Gastrocnemius medialis (tissue), 4 donors: ENCODE measurements around the gene GRIN1. TPM values are rescaled to one million over a fixed set of nuclear protein-coding genes. Genes with fewer than 3 reads are reported as not detected.
A peak's percentile ranks its signal among the peaks of the same experiment; 100 is the strongest.

ENCODE experiments used
- ATAC-seq, 2 donors: fragments of 150-250 bp; one replicate each; pipeline ENCODE4 v1.9.1; 2016
- DNase-seq, 2 donors: peaks; one replicate each; pipeline ENCODE4 v3.0.0-alpha.2; 2019
- H3K27ac ChIP-seq, 4 donors: fragments of 200-600 bp; sonication (generic); 1 replicate in 1 of 4; 2 replicates in 3 of 4; pipeline ENCODE4 v1.5.1; 2016 to 2018; ENCODE audit warnings: mild to moderate bottlenecking in 2 of 4, moderate library complexity in 1 of 4
- H3K27me3 ChIP-seq, 3 donors: fragments of 200-600 bp; sonication (generic) in 2 of 3; 1 replicate in 1 of 3; 2 replicates in 2 of 3; pipeline versions ENCODE4 v1.5.1 to v1.6.0; 2016 to 2019; ENCODE audit warnings: mild to moderate bottlenecking in 1 of 3, moderate library complexity in 1 of 3
- H3K36me3 ChIP-seq, 2 donors: fragments of 200-600 bp; sonication (generic) in 1 of 2; one replicate each; pipeline ENCODE4 v1.5.1; 2017 to 2018
- H3K4me1 ChIP-seq, 2 donors: fragments of 200-600 bp; sonication (generic) in 1 of 2; one replicate each; pipeline ENCODE4 v1.5.1; 2016 to 2017; ENCODE audit warnings: mild to moderate bottlenecking in 2 of 2
- H3K4me3 ChIP-seq, 4 donors: fragments of 200-600 bp; sonication (generic) in 3 of 4; 1 replicate in 1 of 4; 2 replicates in 3 of 4; pipeline ENCODE4 v1.5.1; 2016 to 2019; ENCODE audit warnings: mild to moderate bottlenecking in 2 of 4
- H3K9me3 ChIP-seq, 3 donors: fragments of 200-600 bp; sonication (generic) in 2 of 3; 1 replicate in 1 of 3; 2 replicates in 2 of 3; pipeline ENCODE4 v1.5.1; 2016 to 2019
- POLR2A ChIP-seq, 2 donors: fragments of 450-650 bp; IDR thresholded peaks; one replicate each; pipeline ENCODE4 v1.6.1; 2017; ENCODE audit warnings: antibody characterized with exemption in 2 of 2, mild to moderate bottlenecking in 2 of 2, moderate library complexity in 2 of 2
- in situ Hi-C, 4 donors: fragments of 200-750 bp; cut with MboI; loops; one replicate each; pipeline versions ENCODE4 v1.15.0 to v1.8.0; 2017; ENCODE audit warnings: low sequenced_read_pairs in 4 of 4
- intact Hi-C: fragments of 100-400 bp; cut with DNase I; formaldehyde crosslinking; loops from one replicate; pipeline ENCODE4 v1.15.1; 2023; ENCODE audit warnings: low total_unique reads
- microRNA-seq, 2 donors: library from miRNA; unstranded; fragments of <30 nt; microRNA quantifications; one replicate each; pipeline ENCODE4, GENCODE V29; 2016; ENCODE audit warnings: borderline replicate concordance in 2 of 2
- total RNA-seq, 4 donors: library from RNA; depleted of rRNA; stranded (reverse); fragments of >200 nt; gene quantifications; one replicate each; pipeline versions ENCODE4 v1.1.0 to v1.2.3, GENCODE V29; 2016
- TF ChIP-seq, protein P1 (sequence below), 5 experiments: fragments of 450-650 bp in 3 of 5; fragments of 200-600 bp in 2 of 5; sonication (generic) in 2 of 5; IDR thresholded peaks in 4 of 5; conservative IDR thresholded peaks in 1 of 5; 1 replicate in 4 of 5; 2 replicates in 1 of 5; pipeline ENCODE4 v1.5.1; 2016 to 2019; ENCODE audit warnings: antibody characterized with exemption in 5 of 5, mild to moderate bottlenecking in 3 of 5, moderate library complexity in 3 of 5

GRIN1 gene
- total RNA-seq, 4 donors from 2014 or later: not detected

DNA sequence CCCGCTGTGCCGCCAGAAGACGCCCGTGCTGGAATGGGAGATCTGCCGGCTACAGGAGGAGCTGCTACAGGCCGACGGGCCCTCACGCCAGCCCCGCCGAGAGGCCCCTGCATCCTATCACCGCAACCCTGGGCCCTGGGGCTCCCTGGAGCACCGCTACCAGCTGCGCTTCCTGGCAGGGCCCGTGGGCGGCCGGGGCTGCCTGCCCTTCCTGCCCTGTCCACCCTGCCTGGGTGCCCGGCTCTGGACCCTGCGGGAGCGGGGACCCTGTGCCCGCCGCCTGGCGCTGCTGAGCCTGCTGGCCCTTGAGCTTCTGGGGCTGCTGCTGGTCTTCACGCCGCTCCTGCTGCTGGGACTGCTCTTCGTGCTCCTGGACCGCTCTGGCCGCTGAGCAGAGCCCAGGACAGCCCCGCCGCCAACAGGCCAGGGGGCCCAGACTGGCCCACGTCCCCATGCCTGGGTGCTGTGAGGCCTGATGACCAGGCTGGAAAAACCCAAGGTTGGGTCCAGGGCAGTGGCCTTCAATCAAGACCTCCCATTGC, 79.3 kb downstream of the GRIN1 start:
- H3K27ac ChIP-seq: peak overlapping the region in 1 of 4 donors; percentile 56
- DNase-seq: no peak
- intact Hi-C loops: no loop called here
- no peaks in the 10 kb centered on the region for H3K36me3 ChIP-seq
- no peaks in the 10 kb centered on the region for H3K9me3 ChIP-seq
- no peaks in the 10 kb centered on the region for H3K27me3 ChIP-seq
- peaks cover 9 to 26% of the 10 kb centered on the region in 2 donors for H3K4me1 ChIP-seq
- in situ Hi-C loops: loop anchor here in 1 of 4 donors (10.0 kb wide), 1 partner anchor 93 kb away; no protein-coding TSS in a partner anchor
- no peak for ATAC-seq
- no peak for TF ChIP-seq POLR2A (IDR thresholded peaks at IDR 0.05)
- TF ChIP-seq, protein P1, sequence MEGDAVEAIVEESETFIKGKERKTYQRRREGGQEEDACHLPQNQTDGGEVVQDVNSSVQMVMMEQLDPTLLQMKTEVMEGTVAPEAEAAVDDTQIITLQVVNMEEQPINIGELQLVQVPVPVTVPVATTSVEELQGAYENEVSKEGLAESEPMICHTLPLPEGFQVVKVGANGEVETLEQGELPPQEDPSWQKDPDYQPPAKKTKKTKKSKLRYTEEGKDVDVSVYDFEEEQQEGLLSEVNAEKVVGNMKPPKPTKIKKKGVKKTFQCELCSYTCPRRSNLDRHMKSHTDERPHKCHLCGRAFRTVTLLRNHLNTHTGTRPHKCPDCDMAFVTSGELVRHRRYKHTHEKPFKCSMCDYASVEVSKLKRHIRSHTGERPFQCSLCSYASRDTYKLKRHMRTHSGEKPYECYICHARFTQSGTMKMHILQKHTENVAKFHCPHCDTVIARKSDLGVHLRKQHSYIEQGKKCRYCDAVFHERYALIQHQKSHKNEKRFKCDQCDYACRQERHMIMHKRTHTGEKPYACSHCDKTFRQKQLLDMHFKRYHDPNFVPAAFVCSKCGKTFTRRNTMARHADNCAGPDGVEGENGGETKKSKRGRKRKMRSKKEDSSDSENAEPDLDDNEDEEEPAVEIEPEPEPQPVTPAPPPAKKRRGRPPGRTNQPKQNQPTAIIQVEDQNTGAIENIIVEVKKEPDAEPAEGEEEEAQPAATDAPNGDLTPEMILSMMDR (IDR thresholded peaks at IDR 0.05 in 4 of 5, conservative IDR thresholded peaks at IDR 0.05 in 1 of 5): no peak
- no peak overlapping the region for H3K4me3 ChIP-seq

Small RNAs within 50 kb of the gene (microRNA-seq; reads per million reads assigned to microRNA genes)
- gene MIR3621: 0 reads per million in 2 donors

Other genes with a start within 250 kb of the GRIN1 start
- 100 to 1,000 TPM; 329 to 469 (median 435) TPM for gene FBXW5, start 194.4 kb upstream of the GRIN1 start, total RNA-seq
- gene C8G, start 193.9 kb upstream of the GRIN1 start, total RNA-seq: 1 to 10 TPM in 2 of 4 donors, not detected in 2; 1.7 to 5.2 TPM
- gene LCN12, start 186.9 kb upstream of the GRIN1 start, total RNA-seq: not detected
- gene PTGDS, start 161.7 kb upstream of the GRIN1 start, total RNA-seq: 10 to 100 TPM in 3 of 4 donors, 1 to 10 TPM in 1; 2.3 to 35.2 (median 27.0) TPM
- gene LCNL1, start 156.2 kb upstream of the GRIN1 start, total RNA-seq: under 1 TPM in 1 of 4 donors, not detected in 3; 0.10 TPM
- gene PAXX, start 146.7 kb upstream of the GRIN1 start, total RNA-seq: 10 to 100 TPM; 10.8 to 15.6 (median 14.6) TPM
- under 1 TPM in 1 of 4 donors, not detected in 3; 0.36 TPM for gene CLIC3, start 142.6 kb upstream of the GRIN1 start, total RNA-seq
- 10 to 100 TPM; 14.1 to 20.0 (median 16.7) TPM for gene ABCA2, start 110.9 kb upstream of the GRIN1 start, total RNA-seq
- not detected for gene FUT7, start 107.1 kb upstream of the GRIN1 start, total RNA-seq
- 10 to 100 TPM; 11.3 to 22.3 (median 19.0) TPM for gene NPDC1, start 93.0 kb upstream of the GRIN1 start, total RNA-seq
- gene ENTPD2, start 85.1 kb upstream of the GRIN1 start, total RNA-seq: under 1 TPM in 2 of 4 donors, not detected in 2; 0.22 to 0.55 TPM
- under 1 TPM in 3 of 4 donors, not detected in 1; 0.16 to 0.24 (median 0.17) TPM for gene SAPCD2, start 68.6 kb upstream of the GRIN1 start, total RNA-seq
- gene UAP1L1, start 61.6 kb upstream of the GRIN1 start, total RNA-seq: 1 to 10 TPM in 2 of 4 donors, under 1 TPM in 2; 0.49 to 2.5 (median 1.5) TPM
- gene MAN1B1, start 52.2 kb upstream of the GRIN1 start, total RNA-seq: 10 to 100 TPM; 15.9 to 31.9 (median 21.1) TPM
- 10 to 100 TPM; 36.9 to 63.1 (median 55.9) TPM for gene DPP7, start 24.4 kb upstream of the GRIN1 start, total RNA-seq
- gene LRRC26, start 30.9 kb downstream of the GRIN1 start, total RNA-seq: not detected
- not detected for gene TMEM210, start 32.9 kb downstream of the GRIN1 start, total RNA-seq
- 10 to 100 TPM; 10.2 to 12.4 (median 10.8) TPM for gene ANAPC2, start 49.4 kb downstream of the GRIN1 start, total RNA-seq
- 100 to 1,000 TPM in 2 of 4 donors, 10 to 100 TPM in 2; 73.3 to 164 (median 94.4) TPM for gene SSNA1, start 49.5 kb downstream of the GRIN1 start, total RNA-seq
- 10 to 100 TPM in 1 of 4 donors, 1 to 10 TPM in 3; 3.4 to 10.2 (median 6.3) TPM for gene TPRN, start 61.6 kb downstream of the GRIN1 start, total RNA-seq
- 10 to 100 TPM; 24.7 to 45.9 (median 32.0) TPM for gene TMEM203, start 66.5 kb downstream of the GRIN1 start, total RNA-seq
- 1 to 10 TPM; 2.4 to 5.0 (median 4.1) TPM for gene NDOR1, start 66.5 kb downstream of the GRIN1 start, total RNA-seq
- 1 to 10 TPM; 1.1 to 6.5 (median 1.5) TPM for gene RNF208, start 83.1 kb downstream of the GRIN1 start, total RNA-seq
- under 1 TPM in 1 of 4 donors, not detected in 3; 0.42 TPM for gene CYSRT1, start 86.0 kb downstream of the GRIN1 start, total RNA-seq
- gene RNF224, start 88.3 kb downstream of the GRIN1 start, total RNA-seq: not detected
- not detected for gene SLC34A3, start 91.7 kb downstream of the GRIN1 start, total RNA-seq
- 100 to 1,000 TPM; 222 to 495 (median 363) TPM for gene TUBB4B, start 102.1 kb downstream of the GRIN1 start, total RNA-seq
- not detected for gene STPG3, start 112.1 kb downstream of the GRIN1 start, total RNA-seq
- gene NELFB, start 116.2 kb downstream of the GRIN1 start, total RNA-seq: 10 to 100 TPM; 21.6 to 61.5 (median 39.4) TPM
- 1 to 10 TPM; 1.2 to 2.8 (median 1.7) TPM for gene TOR4A, start 138.6 kb downstream of the GRIN1 start, total RNA-seq
- gene NRARP, start 163.1 kb downstream of the GRIN1 start, total RNA-seq: 1 to 10 TPM; 1.9 to 5.4 (median 3.4) TPM